ENCODE measurements around the gene APLP1.
"Not testable (repeated sequence)": the region's sequence is repeated elsewhere in the genome, so short reads cannot be mapped to it uniquely, and the experiment has no call there.

Gene APLP1

GRCh38 chr19:35852029-35852780 lies 16.2 kb upstream of the APLP1 start, which contains the start of gene NPHS1:
Gene NPHS1 (minus strand): TSS chr19:35852504. CDS start chr19:35851837, 667 bp downstream.
- no peak for DNase-seq (ENCODE audit: low read depth in 2 of 2)

- DNase-seq (ENCODE audit: low read depth in 2 of 2), result no peak
These were observed 15.2 kb upstream of the APLP1 start for GRCh38 chr19:35853038-35853756.

GRCh38 chr19:35856546-35857149 lies 11.7 kb upstream of the APLP1 start, which contains the start of gene KIRREL2:
Gene KIRREL2 (plus strand): TSS chr19:35856911. CDS start chr19:35857120, 209 bp downstream.
- peak in 1 of 2 donors; percentile 12 for DNase-seq (ENCODE audit: low read depth in 2 of 2)

- no peak for DNase-seq (ENCODE audit: low read depth in 2 of 2)
These were observed 10.1 kb upstream of the APLP1 start for GRCh38 chr19:35858311-35858710.

- no peak for DNase-seq (ENCODE audit: low read depth in 2 of 2)
These were observed 9.0 kb upstream of the APLP1 start for GRCh38 chr19:35859414-35859813.

GRCh38 chr19:35860436-35860817 lies 7.9 kb upstream of the APLP1 start:
- DNase-seq (ENCODE audit: low read depth in 2 of 2), result no peak

- DNase-seq (ENCODE audit: low read depth in 2 of 2), result no peak
These were observed 7.3 kb upstream of the APLP1 start for GRCh38 chr19:35860818-35861639.

GRCh38 chr19:35861640-35862160 lies 6.7 kb upstream of the APLP1 start:
- no peak for DNase-seq (ENCODE audit: low read depth in 2 of 2)

- DNase-seq (ENCODE audit: low read depth in 2 of 2), result no peak
These were observed 5.8 kb upstream of the APLP1 start for GRCh38 chr19:35862528-35862927.

- no peak for DNase-seq (ENCODE audit: low read depth in 2 of 2)
These were observed 5.4 kb upstream of the APLP1 start for GRCh38 chr19:35863018-35863417.

GRCh38 chr19:35868823-35869326 lies 501 bp downstream of the APLP1 start:
- no peak for DNase-seq (ENCODE audit: low read depth in 2 of 2)

- DNase-seq (ENCODE audit: low read depth in 2 of 2), result peak in 1 of 2 donors; percentile 69
These were observed 1.2 kb downstream of the APLP1 start for GRCh38 chr19:35869327-35870123.

- not testable (repeated sequence) for DNase-seq (ENCODE audit: low read depth in 2 of 2)
These were observed 1.9 kb downstream of the APLP1 start for GRCh38 chr19:35870124-35870736.

- DNase-seq (ENCODE audit: low read depth in 2 of 2), result no peak
These were observed 2.4 kb downstream of the APLP1 start for GRCh38 chr19:35870798-35871197.

GRCh38 chr19:35871611-35872010 lies 3.2 kb downstream of the APLP1 start:
- no peak for DNase-seq (ENCODE audit: low read depth in 2 of 2)

GRCh38 chr19:35872180-35872579 lies 3.8 kb downstream of the APLP1 start:
- DNase-seq (ENCODE audit: low read depth in 2 of 2), result no peak

- DNase-seq (ENCODE audit: low read depth in 2 of 2), result no peak
These were observed 6.1 kb downstream of the APLP1 start for GRCh38 chr19:35874392-35874930.

- DNase-seq (ENCODE audit: low read depth in 2 of 2), result no peak
These were observed 10.7 kb downstream of the APLP1 start for GRCh38 chr19:35879068-35879467.

- DNase-seq (ENCODE audit: low read depth in 2 of 2), result peak in 1 of 2 donors; percentile 47
These were observed 11.5 kb downstream of the APLP1 start for GRCh38 chr19:35879770-35880317.

All from stimulated activated CD4-positive, alpha-beta T cell treated with anti-CD3 and anti-CD28 coated beads, Interleukin-1b, Interleukin-23, amount 100 ng/mL, for 1 hour (primary cell).